HG03097 (cell line): ENCODE measurements around the gene HOXC6.

Experiments used
- ATAC-seq: cut with Tn5 transposase; IDR thresholded peaks from one replicate; pipeline ENCODE4 v1.9.1; 2021; ENCODE audit not compliant: unreplicated experiment, low FRiP score

The HOXC6 gene

DNA sequence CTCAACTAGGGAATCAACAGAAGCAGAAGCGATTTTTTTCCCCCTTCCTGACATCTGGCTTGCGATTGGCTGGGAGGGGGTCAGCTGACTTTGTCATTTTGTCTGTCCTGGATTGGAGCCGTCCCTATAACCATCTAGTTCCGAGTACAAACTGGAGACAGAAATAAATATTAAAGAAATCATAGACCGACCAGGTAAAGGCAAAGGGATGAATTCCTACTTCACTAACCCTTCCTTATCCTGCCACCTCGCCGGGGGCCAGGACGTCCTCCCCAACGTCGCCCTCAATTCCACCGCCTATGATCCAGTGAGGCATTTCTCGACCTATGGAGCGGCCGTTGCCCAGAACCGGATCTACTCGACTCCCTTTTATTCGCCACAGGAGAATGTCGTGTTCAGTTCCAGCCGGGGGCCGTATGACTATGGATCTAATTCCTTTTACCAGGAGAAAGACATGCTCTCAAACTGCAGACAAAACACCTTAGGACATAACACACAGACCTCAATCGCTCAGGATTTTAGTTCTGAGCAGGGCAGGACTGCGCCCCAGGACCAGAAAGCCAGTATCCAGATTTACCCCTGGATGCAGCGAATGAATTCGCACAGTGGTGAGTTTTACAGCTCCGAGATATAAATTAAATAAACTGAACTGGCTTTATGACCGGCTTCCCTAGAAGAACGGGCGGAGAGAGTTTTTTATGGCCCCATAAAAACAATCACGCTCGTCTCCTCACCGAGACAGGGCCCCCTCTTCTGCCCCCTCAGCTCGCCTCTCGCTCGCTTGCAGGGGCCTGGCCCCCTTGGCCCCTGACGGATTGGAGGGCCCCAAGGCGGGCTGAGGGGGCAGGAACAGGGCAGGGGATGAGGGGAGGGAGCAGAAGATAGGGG, at the start of gene HOXC6:
HOXC6 (plus strand) TSS at position 127 of the 888 bp plus-strand sequence; CDS start at position 209, 82 bp downstream.
- no peak for ATAC-seq

DNA sequence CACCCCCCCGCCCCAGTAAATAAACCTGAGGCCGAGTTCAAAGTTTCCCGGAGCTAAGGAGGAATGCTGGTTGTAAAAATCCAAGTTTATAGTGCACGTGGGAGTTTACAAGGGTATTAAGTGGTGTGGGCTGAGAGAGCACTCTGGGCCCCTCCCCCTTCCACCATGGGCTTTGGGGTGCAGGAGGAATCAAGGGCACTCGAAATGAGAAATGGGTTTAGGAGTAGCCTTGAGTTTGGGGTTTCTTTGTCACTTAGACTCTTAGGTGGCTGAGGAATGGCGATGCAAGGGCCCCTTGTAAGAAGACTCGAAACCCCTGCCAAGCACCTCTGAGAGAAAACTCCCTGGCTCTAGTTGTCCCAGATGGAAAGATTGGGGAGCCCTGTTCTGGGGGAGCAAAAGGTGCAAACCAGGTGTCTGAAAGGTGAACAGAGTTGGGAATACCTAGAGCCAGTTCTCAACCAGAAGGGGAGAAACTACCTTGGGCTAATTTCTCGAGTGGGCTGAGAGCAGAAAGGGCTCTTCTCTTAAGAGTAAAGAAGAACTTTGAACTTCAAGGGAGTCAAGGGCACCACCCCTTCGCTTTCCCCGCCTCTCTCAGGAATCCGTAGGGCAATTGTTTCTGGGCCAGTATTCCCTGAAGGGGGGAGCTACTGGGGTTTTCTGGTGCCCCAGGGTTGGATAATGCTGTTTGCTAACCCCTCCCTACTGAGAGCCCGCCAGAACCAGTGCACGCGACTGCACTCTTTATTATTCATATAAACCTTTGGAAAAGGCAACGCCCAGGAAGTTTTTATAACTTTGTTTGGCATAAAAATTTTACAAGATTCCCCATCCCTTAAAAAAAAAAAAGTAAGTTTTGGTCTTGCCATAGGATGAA, 49.5 kb upstream of the HOXC6 start:
- no peak for ATAC-seq

DNA sequence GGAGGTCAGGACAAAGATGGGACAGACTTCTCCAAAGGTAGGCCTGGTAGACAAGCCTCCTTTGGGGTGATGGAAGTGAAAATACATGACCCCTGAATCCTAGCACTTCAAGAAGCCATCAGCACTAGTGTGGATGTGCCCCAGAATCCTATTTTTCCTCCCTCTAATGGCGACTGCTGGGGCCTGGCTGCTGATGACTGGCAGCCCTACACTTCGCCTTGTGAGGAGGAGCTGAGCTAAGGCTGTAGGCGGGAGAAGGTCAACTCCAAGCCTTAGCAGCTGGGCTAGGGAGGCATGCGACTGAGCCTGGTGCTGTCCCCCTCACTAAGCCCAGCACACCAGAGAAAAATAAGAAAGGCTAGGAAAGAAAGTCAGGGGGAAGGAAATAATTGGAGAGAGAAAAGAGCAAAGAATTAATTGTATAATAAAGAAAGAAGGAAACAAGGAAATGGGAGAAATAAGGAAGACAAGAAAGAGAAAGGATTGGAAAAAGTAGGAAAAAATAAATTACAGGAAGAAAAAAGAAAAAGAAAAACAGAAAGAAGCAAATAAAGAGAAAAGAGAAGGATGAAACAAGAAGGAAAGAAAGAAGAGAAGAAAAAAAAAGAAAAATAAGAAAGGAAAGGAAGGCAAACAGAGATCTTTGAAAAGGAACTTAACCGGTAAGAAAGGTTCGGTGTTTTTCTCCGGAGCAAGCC, 48.0 kb upstream of the HOXC6 start:
- ATAC-seq = no peak

DNA sequence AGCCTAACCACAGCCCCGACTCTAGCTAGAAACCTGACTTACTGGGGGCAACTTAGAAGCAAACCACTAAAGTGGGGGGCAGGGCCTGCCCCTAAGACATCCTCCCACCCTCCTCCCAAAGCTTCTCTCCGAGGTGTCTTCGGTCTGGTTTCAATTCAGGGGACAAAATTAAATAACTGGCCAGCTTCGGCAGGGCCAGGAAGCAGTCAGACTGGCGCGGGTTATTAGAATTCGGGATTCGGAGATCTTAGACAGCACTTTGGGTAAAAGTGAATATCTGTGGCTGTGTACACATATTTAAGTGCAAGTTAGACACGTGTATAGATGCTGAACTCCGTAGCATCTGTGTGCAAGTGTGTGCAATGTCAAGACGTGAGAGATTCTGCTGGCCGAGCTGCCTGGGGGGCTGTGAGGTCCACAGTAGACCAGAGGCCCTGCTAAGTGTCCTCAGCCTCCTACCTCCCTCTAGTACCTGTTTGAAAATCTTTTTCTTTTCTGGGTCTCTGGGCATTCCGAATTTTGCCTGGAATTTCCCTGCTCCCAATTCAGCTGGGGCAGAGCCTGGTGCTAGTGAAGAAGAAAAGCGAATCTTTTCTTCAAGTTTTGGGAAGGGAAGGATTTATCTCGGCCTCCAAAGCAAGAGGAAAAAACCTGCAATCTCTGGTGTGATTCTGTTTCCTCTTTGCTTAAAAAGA, 47.3 kb upstream of the HOXC6 start:
- ATAC-seq = no peak

DNA sequence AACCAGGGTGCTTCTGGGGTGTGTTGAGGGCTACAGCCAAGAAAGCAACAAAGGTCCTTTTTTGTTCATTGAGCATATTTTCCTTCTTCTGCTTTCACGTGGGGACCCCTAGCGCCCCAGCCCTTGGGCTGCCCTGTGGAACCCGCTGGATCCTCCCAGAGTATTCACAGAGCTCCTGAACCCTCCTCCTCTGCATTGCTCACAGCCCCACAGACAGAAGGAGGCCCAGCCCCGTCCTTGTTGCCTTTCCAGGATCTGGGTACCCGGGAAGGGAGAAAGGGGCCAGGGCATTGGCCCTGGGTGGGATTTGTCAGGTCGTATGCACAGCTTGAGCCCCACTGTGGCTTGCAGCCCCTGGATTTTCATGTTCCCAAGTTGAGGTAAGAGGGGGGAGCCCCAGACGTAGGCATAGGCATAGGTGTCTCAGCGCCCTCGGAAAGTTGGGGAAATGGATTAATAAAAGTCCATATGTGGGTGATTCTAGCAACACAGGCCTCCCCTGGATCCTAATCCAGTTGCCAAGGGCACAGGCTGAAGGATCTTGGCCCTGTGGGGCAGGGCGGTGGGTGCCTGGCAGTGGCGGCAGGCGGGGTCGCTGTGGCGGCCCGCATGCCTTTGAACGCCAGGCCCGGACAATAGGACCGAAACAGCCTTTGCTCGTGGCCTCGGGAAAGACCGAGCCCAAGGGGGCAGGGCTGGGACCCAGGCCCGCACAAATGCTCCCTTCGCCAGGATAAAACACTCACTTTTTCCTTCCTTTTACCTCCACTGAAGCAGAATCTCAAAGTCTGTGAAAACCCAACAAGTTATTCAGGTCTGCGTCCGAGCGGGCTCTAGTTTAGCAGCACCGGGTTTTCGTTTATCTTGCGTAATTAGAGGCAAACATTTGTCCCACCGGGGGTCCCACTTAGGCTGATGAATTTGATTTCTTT, 46.3 kb upstream of the HOXC6 start:
- ATAC-seq = no peak

DNA sequence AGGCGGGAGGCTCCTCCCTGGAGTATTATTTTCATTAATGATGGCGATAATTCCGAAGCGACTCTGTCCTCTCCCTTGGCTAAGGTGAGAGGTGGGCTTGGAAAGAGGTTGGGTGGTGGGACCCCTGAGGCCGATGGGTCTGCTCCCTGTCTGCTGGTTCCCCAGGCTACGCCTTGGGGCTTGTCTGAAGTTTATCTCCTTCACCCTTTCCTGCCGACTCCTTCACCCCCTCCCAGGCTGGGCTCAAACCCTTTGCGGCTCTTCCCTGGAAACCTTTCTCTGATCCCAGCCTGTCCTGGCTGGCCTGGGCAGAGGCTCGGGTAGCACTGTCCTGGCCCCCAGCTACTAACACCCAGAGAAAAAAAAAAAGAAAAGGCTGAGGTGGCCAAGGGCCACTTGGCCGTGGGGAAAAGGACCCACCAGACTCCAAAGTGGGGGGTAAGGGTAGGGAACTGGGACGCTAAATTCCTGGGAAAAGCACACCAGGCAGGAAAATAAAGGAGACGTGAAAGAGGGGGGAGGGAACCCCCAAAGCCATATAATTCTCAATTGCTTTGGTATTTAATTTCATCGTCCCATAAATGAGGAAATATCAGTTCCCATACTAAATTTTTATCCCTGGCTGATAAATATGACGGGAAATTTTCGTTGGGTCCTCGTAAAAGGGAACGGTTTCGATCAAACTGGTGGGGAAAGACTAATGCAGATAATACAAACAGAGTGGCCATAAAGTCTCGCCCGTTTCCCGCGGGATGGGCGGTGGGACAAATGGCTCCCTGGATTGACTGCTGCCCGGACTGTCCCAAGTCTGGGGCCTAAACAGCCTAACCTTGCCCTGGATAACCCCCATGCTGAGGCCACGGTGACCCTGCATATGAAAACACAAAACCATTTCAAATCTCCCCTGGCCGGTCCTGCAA, 45.3 kb upstream of the HOXC6 start:
- ATAC-seq = no peak

DNA sequence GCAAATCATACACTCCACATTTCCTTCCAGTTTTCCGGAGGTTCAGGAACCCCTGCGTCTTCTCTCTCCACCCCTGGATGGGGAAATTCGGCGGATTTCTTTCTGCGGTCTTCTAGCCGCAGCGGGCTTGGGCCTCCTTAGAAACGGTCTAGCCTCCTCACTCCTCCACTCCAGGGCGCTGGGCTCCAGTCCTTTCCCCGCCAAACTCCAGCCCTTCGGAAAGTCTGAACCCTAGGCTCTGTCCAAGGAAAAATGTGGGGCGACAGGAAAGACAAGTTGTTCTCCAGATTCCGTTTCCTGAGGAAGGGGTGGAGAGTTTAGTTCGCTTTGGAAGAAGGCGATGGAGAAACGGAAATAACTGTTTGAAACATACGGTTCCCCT, 44.7 kb upstream of the HOXC6 start:
- ATAC-seq = no peak

DNA sequence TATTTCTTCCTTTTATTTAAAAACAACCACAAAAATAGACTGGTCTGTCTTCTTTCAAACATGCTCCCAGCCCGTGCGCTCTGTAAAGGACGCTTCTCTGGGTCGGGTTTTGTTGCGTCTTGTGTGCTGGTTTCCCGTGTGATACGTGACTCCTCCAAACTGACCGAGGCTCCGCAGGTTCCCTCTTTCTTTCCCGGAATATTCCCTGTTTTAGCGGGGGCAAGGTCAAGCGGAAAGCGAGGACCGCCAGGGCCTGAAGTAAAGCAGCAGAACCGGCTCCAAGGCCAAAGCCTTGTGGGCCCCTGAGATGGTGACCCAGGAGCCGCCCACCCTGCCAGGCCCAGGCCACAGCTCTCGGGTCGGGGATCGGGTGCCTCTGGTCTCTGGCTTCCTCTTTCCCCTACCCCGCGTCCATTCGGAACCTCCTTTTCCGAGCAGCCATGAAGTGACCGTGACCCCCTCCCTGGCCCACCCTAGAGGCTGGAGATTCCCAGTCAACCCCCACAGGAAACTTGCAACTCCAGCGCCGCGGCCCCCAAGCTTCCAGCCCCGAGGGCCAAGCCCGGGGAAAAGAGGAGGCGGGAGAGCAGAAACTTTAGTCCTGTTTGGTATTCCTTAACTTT, 44.2 kb upstream of the HOXC6 start:
- ATAC-seq = no peak

DNA sequence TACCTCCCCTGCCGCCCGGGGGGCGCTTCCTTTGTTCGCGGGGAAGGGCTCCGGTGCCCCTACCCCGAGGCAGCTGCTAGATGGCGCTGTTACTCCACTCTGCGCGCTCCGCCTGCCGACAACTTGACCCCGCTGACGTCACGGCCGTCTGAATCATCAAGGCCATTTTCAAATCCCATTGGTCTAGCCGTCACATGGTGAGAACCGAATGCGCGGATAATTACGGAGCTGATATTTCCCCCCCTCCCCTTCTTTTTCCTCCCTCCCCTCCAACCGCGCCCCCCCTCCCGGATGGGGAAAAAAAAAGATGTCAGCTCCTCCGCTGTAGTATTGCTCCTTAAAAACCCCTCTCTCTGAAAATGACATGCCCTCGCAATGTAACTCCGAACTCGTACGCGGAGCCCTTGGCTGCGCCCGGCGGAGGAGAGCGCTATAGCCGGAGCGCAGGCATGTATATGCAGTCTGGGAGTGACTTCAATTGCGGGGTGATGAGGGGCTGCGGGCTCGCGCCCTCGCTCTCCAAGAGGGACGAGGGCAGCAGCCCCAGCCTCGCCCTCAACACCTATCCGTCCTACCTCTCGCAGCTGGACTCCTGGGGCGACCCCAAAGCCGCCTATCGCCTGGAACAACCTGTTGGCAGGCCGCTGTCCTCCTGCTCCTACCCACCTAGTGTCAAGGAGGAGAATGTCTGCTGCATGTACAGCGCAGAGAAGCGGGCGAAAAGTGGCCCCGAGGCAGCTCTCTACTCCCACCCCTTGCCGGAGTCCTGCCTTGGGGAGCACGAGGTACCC, 43.1 kb upstream of the HOXC6 start, which contains the start of gene HOXC10:
HOXC10 (plus strand) TSS at position 246 of the 791 bp plus-strand sequence; CDS start at position 360, 114 bp downstream.
- ATAC-seq = no peak

DNA sequence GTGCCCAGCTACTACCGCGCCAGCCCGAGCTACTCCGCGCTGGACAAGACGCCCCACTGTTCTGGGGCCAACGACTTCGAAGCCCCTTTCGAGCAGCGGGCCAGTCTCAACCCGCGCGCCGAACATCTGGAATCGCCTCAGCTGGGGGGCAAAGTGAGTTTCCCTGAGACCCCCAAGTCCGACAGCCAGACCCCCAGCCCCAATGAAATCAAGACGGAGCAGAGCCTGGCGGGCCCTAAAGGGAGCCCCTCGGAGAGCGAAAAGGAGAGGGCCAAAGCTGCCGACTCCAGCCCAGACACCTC, 42.6 kb upstream of the HOXC6 start:
- no peak for ATAC-seq

DNA sequence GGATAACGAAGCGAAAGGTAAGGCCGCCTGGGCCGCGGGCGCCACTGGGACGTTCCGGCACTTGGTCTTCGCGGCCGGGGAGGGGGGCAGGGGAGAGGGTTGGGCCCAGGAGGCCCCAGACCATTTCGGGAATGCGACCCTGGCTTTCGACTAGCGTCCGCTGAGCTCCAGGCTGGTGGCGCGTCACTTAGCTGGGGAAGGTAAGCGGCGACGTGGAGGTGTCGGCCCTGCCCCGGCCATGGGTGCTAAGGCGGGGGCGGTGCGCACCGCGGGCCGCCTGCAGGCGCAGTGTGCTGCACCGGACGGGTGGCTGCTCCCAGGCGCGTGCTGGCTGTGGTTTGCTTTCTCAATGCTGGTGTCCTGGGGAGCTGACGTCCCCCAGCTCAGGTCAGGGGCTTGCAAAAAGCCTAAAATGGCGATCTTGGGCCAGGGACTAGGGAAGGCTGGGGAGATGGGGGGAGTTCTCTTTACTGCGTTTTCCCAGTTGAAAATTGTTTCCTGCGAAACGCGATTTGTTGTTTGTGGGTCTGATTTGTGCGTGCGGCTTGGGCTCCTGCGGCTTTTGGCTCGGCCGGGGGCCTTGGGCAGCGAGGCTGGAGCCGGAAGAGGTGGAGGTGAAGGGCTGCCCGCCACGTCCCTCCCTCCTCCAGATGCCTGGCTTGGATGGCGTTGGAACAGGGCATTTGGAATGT, 42.1 kb upstream of the HOXC6 start:
- no peak for ATAC-seq

DNA sequence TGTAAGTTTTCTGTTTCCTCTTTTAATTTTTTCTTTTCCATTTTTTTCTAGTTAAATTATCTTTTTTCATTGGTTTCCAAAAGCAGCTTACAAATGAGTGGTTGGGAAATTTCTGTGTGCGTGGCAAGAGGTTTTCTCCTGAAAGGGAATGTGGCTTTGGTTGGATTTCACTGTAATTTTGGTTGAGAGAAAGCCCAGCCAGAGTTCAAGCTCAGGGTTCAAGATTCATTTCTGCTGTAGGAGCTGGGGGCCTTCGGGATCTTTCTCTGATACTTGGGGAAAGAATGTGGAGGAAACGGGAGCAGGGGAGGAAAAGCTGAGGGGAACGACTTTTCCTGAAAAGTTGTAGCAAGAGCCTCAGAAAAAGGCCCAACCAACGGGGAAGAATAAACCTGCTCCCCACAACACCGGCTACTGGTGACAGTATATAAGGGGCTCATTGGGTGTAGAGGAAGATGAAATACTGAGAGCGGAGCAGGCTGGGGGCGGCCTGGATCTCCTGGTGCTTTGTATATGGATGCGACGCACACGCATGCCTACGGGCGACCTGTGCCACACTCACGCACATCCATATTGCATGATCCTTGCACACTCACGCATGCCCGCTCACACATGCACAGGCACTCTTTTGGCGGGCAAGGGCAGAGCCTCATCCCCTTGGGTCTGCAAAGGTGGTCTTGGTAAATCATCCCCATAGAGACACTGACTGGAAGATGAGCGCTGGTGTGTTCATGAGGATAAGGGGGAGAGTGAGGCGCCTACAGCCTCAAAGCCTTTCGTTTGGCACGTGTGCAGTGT, 41.4 kb upstream of the HOXC6 start:
- no peak for ATAC-seq

DNA sequence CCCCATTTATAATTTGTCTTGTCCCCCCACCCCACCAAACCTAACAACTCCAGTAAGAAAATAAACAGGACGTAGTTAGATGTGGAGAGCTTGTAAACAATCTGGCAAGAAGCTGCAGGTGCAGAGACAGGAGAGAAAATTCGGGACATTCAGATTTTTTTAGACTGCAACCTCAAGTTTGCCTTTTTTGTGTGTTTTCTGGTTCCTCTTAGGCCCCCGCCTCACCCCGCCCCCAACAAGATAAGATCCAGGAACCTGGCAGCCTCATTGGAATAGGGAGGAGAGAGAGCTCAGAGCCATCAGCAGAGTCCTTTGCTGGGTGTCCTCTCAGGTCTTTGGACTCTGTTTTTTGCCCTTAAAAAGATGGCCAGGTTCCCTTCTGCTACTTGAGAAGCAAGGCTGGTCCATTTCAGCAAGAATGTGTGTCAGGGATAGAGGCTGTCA, 40.4 kb upstream of the HOXC6 start:
- no peak for ATAC-seq

DNA sequence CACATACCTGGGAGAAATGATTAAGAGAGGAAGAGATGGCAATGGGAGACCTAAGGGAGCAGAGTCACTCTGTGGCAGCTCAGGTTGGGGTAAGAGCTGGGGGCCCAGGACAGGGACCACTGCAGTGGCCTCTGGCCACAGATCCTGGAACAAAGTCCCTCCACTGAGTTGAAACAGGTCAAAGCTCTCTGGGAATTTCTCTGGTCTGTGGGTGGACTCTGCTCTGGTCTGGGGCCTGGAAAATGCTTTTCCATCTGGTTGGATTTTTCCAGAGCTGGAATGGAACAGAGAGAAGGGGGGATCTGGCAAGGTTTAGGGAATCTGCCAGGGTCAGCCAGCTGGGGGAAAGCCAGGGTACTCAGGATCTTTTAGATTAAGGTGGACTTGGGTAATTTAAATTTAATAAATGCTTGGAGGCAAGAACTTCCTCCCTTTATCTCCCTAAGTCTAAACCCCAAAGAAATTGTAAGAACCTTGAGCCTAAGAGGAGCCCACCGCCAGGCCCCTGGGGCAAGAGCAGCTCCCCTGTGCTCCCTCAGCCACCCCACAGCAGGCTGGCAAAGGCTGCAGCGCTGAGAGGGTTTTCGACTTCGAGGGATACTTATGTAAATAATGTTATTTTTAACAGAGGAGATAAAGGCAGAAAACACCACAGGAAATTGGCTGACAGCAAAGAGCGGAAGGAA, 39.6 kb upstream of the HOXC6 start:
- ATAC-seq = no peak
